ENCODE results near the gene BEND6.

Gene BEND6

GRCh38 chr6:56955171-56956155 is 556 bp downstream of the BEND6 start:
- Histone ChIP-seq H3K27me3 (replicated peaks; ENCODE audit: control insufficient read depth, insufficient read depth, low read length, poor library complexity, severe bottlenecking) (peaks cover 21% of the 10 kb centered on the region), H3K36me3 (ENCODE audit: control insufficient read depth, insufficient read depth, low read length) (no peaks in the 10 kb centered on the region), H3K4me1 (ENCODE audit: control insufficient read depth, insufficient read depth, low read length, poor library complexity, severe bottlenecking) (peaks cover 17% of the 10 kb centered on the region), H3K4me3 (ENCODE audit: insufficient read depth, low read depth, low read length, poor library complexity, severe bottlenecking) (peak overlapping the region; percentile 48), H3K27ac (ENCODE audit: insufficient read depth, low read length, poor library complexity, severe bottlenecking) (no peak overlapping the region), H3K9me3 (ENCODE audit: control insufficient read depth, low read length) (no peaks in the 10 kb centered on the region)
- peak in 1 of 3 donors; percentile 4 for DNase-seq

GRCh38 chr6:56956491-56956890 is 1.6 kb downstream of the BEND6 start:
- Histone ChIP-seq H3K4me1 (ENCODE audit: control insufficient read depth, insufficient read depth, low read length, poor library complexity, severe bottlenecking) (peaks cover 17% of the 10 kb centered on the region), H3K36me3 (ENCODE audit: control insufficient read depth, insufficient read depth, low read length) (no peaks in the 10 kb centered on the region), H3K9me3 (ENCODE audit: control insufficient read depth, low read length) (no peaks in the 10 kb centered on the region), H3K27me3 (replicated peaks; ENCODE audit: control insufficient read depth, insufficient read depth, low read length, poor library complexity, severe bottlenecking) (peaks cover 21% of the 10 kb centered on the region), H3K4me3 (ENCODE audit: insufficient read depth, low read depth, low read length, poor library complexity, severe bottlenecking) (no peak overlapping the region), H3K27ac (ENCODE audit: insufficient read depth, low read length, poor library complexity, severe bottlenecking) (no peak overlapping the region)
- DNase-seq = no peak

- H3K4me3 ChIP-seq (ENCODE audit: insufficient read depth, low read depth, low read length, poor library complexity, severe bottlenecking) = no peak overlapping the region
- H3K36me3 ChIP-seq (ENCODE audit: control insufficient read depth, insufficient read depth, low read length) = no peaks in the 10 kb centered on the region
- H3K9me3 ChIP-seq (ENCODE audit: control insufficient read depth, low read length) = no peaks in the 10 kb centered on the region
- H3K4me1 ChIP-seq (ENCODE audit: control insufficient read depth, insufficient read depth, low read length, poor library complexity, severe bottlenecking) = peaks cover 17% of the 10 kb centered on the region
- peaks cover 17% of the 10 kb centered on the region for H3K27me3 ChIP-seq (replicated peaks; ENCODE audit: control insufficient read depth, insufficient read depth, low read length, poor library complexity, severe bottlenecking)
- DNase-seq = no peak
- no peak overlapping the region for H3K27ac ChIP-seq (ENCODE audit: insufficient read depth, low read length, poor library complexity, severe bottlenecking)
Observed at GRCh38 chr6:56957856-56958255, 2.9 kb downstream of the BEND6 start.

- H3K27ac ChIP-seq (ENCODE audit: insufficient read depth, low read length, poor library complexity, severe bottlenecking) = no peak overlapping the region
- H3K9me3 ChIP-seq (ENCODE audit: control insufficient read depth, low read length) = no peaks in the 10 kb centered on the region
- H3K36me3 ChIP-seq (ENCODE audit: control insufficient read depth, insufficient read depth, low read length) = no peaks in the 10 kb centered on the region
- peaks cover 14% of the 10 kb centered on the region for H3K27me3 ChIP-seq (replicated peaks; ENCODE audit: control insufficient read depth, insufficient read depth, low read length, poor library complexity, severe bottlenecking)
- H3K4me3 ChIP-seq (ENCODE audit: insufficient read depth, low read depth, low read length, poor library complexity, severe bottlenecking) = no peak overlapping the region
- peaks cover 15% of the 10 kb centered on the region for H3K4me1 ChIP-seq (ENCODE audit: control insufficient read depth, insufficient read depth, low read length, poor library complexity, severe bottlenecking)
- DNase-seq = no peak
Observed at GRCh38 chr6:56958481-56958880, 3.6 kb downstream of the BEND6 start.

GRCh38 chr6:56959094-56959493 is 4.2 kb downstream of the BEND6 start:
- H3K4me3 ChIP-seq (ENCODE audit: insufficient read depth, low read depth, low read length, poor library complexity, severe bottlenecking) = no peak overlapping the region

GRCh38 chr6:56959938-56960337 is 5.0 kb downstream of the BEND6 start:
- Histone ChIP-seq H3K4me3 (ENCODE audit: insufficient read depth, low read depth, low read length, poor library complexity, severe bottlenecking) (no peak overlapping the region), H3K9me3 (ENCODE audit: control insufficient read depth, low read length) (no peaks in the 10 kb centered on the region), H3K27me3 (replicated peaks; ENCODE audit: control insufficient read depth, insufficient read depth, low read length, poor library complexity, severe bottlenecking) (peaks cover 5% of the 10 kb centered on the region), H3K4me1 (ENCODE audit: control insufficient read depth, insufficient read depth, low read length, poor library complexity, severe bottlenecking) (peaks cover 6% of the 10 kb centered on the region), H3K36me3 (ENCODE audit: control insufficient read depth, insufficient read depth, low read length) (no peaks in the 10 kb centered on the region), H3K27ac (ENCODE audit: insufficient read depth, low read length, poor library complexity, severe bottlenecking) (no peak overlapping the region)
- no peak for DNase-seq

More at GRCh38 chr6:56959094-56959493, 4.2 kb downstream of the BEND6 start:
- Histone ChIP-seq H3K36me3 (ENCODE audit: control insufficient read depth, insufficient read depth, low read length) (no peaks in the 10 kb centered on the region), H3K9me3 (ENCODE audit: control insufficient read depth, low read length) (no peaks in the 10 kb centered on the region), H3K4me1 (ENCODE audit: control insufficient read depth, insufficient read depth, low read length, poor library complexity, severe bottlenecking) (peaks cover 8% of the 10 kb centered on the region), H3K27ac (ENCODE audit: insufficient read depth, low read length, poor library complexity, severe bottlenecking) (no peak overlapping the region), H3K27me3 (replicated peaks; ENCODE audit: control insufficient read depth, insufficient read depth, low read length, poor library complexity, severe bottlenecking) (peaks cover 7% of the 10 kb centered on the region)
- DNase-seq = no peak

GRCh38 chr6:56961151-56961550 is 6.2 kb downstream of the BEND6 start:
- DNase-seq = no peak
- H3K4me1 ChIP-seq (ENCODE audit: control insufficient read depth, insufficient read depth, low read length, poor library complexity, severe bottlenecking) = no peaks in the 10 kb centered on the region
- no peak overlapping the region for H3K27ac ChIP-seq (ENCODE audit: insufficient read depth, low read length, poor library complexity, severe bottlenecking)
- no peaks in the 10 kb centered on the region for H3K9me3 ChIP-seq (ENCODE audit: control insufficient read depth, low read length)
- H3K27me3 ChIP-seq (replicated peaks; ENCODE audit: control insufficient read depth, insufficient read depth, low read length, poor library complexity, severe bottlenecking) = no peaks in the 10 kb centered on the region
- H3K4me3 ChIP-seq (ENCODE audit: insufficient read depth, low read depth, low read length, poor library complexity, severe bottlenecking) = no peak overlapping the region
- no peaks in the 10 kb centered on the region for H3K36me3 ChIP-seq (ENCODE audit: control insufficient read depth, insufficient read depth, low read length)

- H3K9me3 ChIP-seq (ENCODE audit: control insufficient read depth, low read length) = no peaks in the 10 kb centered on the region
- no peaks in the 10 kb centered on the region for H3K36me3 ChIP-seq (ENCODE audit: control insufficient read depth, insufficient read depth, low read length)
- H3K4me3 ChIP-seq (ENCODE audit: insufficient read depth, low read depth, low read length, poor library complexity, severe bottlenecking) = no peak overlapping the region
- no peaks in the 10 kb centered on the region for H3K4me1 ChIP-seq (ENCODE audit: control insufficient read depth, insufficient read depth, low read length, poor library complexity, severe bottlenecking)
- H3K27me3 ChIP-seq (replicated peaks; ENCODE audit: control insufficient read depth, insufficient read depth, low read length, poor library complexity, severe bottlenecking) = no peaks in the 10 kb centered on the region
- no peak overlapping the region for H3K27ac ChIP-seq (ENCODE audit: insufficient read depth, low read length, poor library complexity, severe bottlenecking)
- DNase-seq = no peak
Observed at GRCh38 chr6:56962441-56962840, 7.5 kb downstream of the BEND6 start.

- Histone ChIP-seq H3K4me3 (ENCODE audit: insufficient read depth, low read depth, low read length, poor library complexity, severe bottlenecking) (no peak overlapping the region), H3K27me3 (replicated peaks; ENCODE audit: control insufficient read depth, insufficient read depth, low read length, poor library complexity, severe bottlenecking) (no peaks in the 10 kb centered on the region), H3K36me3 (ENCODE audit: control insufficient read depth, insufficient read depth, low read length) (no peaks in the 10 kb centered on the region), H3K9me3 (ENCODE audit: control insufficient read depth, low read length) (no peaks in the 10 kb centered on the region), H3K4me1 (ENCODE audit: control insufficient read depth, insufficient read depth, low read length, poor library complexity, severe bottlenecking) (no peaks in the 10 kb centered on the region), H3K27ac (ENCODE audit: insufficient read depth, low read length, poor library complexity, severe bottlenecking) (no peak overlapping the region)
- no peak for DNase-seq
Observed at GRCh38 chr6:56963043-56963442, 8.1 kb downstream of the BEND6 start.

GRCh38 chr6:56963793-56964192 is 8.9 kb downstream of the BEND6 start:
- no peaks in the 10 kb centered on the region for H3K4me1 ChIP-seq (ENCODE audit: control insufficient read depth, insufficient read depth, low read length, poor library complexity, severe bottlenecking)
- no peak overlapping the region for H3K4me3 ChIP-seq (ENCODE audit: insufficient read depth, low read depth, low read length, poor library complexity, severe bottlenecking)
- DNase-seq = no peak
- no peaks in the 10 kb centered on the region for H3K36me3 ChIP-seq (ENCODE audit: control insufficient read depth, insufficient read depth, low read length)
- H3K27ac ChIP-seq (ENCODE audit: insufficient read depth, low read length, poor library complexity, severe bottlenecking) = no peak overlapping the region
- no peaks in the 10 kb centered on the region for H3K27me3 ChIP-seq (replicated peaks; ENCODE audit: control insufficient read depth, insufficient read depth, low read length, poor library complexity, severe bottlenecking)
- H3K9me3 ChIP-seq (ENCODE audit: control insufficient read depth, low read length) = no peaks in the 10 kb centered on the region

Data from effector memory CD4-positive, alpha-beta T cell (primary cell).